ENCODE measurements around the gene TMEM108. TPM values are rescaled to one million over a fixed set of nuclear protein-coding genes. Genes with fewer than 3 reads are reported as not detected.

The TMEM108 gene
- total and polyA plus RNA-seq, 11 donors, result 0.14 to 2.8 (median 0.57) TPM

DNA sequence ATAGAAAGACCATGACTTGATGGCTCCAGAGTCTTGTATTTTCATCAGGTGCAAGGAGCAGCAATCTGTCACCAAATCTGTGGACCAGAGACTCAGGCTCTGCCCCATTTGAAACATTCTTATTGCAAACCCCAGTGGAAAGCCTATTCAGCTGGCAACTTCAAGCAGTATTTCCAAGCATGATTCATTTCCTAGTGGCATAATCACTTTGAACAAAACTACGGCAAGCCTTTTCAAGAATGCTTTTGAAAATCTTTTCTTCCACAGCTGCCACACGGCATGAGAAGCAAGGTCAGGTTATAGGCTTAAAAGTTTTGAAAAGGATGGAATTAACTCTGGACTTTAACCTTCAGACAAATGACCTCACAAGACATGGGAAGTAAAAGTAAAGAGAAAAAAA lies 239.6 kb downstream of the TMEM108 start:
- no peaks in the 10 kb centered on the region for H3K27me3 ChIP-seq

DNA sequence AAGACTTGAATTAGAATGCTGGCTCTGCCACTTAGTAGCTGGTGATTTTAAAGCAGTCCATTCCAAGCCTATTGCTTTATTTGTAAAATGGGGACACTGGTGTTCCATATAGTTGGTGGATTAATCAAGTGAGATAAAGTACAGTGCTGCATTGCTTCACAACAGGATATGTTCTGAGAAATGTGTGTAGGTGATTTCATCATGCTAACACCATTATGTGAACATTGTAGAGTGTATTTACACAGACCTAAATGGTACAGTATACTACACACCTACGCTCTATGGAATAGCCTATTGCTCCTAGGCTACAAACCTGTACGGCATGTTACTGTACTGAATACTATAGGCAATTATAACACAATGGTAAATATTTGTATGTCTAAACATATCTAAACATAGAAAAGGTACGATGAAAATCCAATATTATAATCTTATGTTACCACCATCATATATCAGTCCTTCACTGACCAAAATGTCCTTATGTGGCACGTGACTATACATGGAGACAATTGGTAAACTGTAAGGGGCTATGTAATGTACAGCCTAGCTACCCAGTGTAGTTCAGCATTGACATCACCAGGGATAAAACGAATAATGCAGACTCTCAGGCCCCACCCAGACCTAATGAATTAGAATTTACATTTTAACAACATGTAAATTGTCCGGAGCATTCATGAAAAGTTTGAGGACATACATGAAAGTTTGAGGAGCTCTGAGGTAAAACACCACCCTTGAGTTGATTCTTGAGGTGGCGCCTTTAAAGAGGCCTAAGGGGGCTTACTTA lies 240.3 kb downstream of the TMEM108 start:
- no peak overlapping the region for H3K27ac ChIP-seq
- no peak for TF ChIP-seq POLR2A (IDR thresholded peaks at IDR 0.05)
- TF ChIP-seq, protein P1, sequence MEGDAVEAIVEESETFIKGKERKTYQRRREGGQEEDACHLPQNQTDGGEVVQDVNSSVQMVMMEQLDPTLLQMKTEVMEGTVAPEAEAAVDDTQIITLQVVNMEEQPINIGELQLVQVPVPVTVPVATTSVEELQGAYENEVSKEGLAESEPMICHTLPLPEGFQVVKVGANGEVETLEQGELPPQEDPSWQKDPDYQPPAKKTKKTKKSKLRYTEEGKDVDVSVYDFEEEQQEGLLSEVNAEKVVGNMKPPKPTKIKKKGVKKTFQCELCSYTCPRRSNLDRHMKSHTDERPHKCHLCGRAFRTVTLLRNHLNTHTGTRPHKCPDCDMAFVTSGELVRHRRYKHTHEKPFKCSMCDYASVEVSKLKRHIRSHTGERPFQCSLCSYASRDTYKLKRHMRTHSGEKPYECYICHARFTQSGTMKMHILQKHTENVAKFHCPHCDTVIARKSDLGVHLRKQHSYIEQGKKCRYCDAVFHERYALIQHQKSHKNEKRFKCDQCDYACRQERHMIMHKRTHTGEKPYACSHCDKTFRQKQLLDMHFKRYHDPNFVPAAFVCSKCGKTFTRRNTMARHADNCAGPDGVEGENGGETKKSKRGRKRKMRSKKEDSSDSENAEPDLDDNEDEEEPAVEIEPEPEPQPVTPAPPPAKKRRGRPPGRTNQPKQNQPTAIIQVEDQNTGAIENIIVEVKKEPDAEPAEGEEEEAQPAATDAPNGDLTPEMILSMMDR (IDR thresholded peaks at IDR 0.05), result no peak
- 89 to 95% (median 93%) methylated on average over 7 of the region's 7 CpGs for WGBS, 4 donors
- ATAC-seq (no peak), DNase-seq (no peak)
- intact Hi-C loops (cut with DNase I), result no loop called here
- H3K27me3 ChIP-seq, result no peaks in the 10 kb centered on the region
- no peaks in the 10 kb centered on the region for H3K9me3 ChIP-seq
- no peak overlapping the region for H3K4me3 ChIP-seq
- H3K36me3 ChIP-seq, result no peaks in the 10 kb centered on the region
- no peaks in the 10 kb centered on the region for H3K4me1 ChIP-seq

More for the DNA sequence above, 239.6 kb downstream of the TMEM108 start:
- no peak for DNase-seq
- intact Hi-C loops (cut with DNase I), result no loop called here
- no peaks in the 10 kb centered on the region for H3K9me3 ChIP-seq
- TF ChIP-seq POLR2A (IDR thresholded peaks at IDR 0.05), result no peak
- 42 to 77% (median 70%) methylated on average over 2 of the region's 2 CpGs for WGBS, 4 donors
- no peak overlapping the region for H3K27ac ChIP-seq
- no peak for ATAC-seq
- no peaks in the 10 kb centered on the region for H3K36me3 ChIP-seq
- H3K4me3 ChIP-seq, result no peak overlapping the region
- H3K4me1 ChIP-seq, result no peaks in the 10 kb centered on the region

DNA sequence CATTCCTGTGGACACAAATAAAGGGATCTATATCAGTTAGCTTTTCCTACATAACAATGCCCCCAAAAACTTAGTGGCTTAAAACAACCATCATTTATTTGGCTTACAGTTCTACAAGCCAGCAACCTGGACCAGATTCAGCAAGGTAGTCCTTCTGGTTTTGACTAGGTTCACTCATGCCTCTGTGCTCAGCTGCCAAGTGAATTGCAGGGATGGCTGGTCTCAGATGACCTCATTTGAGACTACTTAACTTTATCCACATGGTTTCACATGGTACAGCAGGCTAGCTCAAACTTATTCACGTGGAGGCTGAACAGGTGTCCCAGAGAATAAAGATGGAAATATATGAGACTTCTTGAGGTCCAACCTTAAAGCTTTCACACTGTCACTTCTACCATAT lies 242.4 kb downstream of the TMEM108 start:
- Histone ChIP-seq H3K27me3 (no peaks in the 10 kb centered on the region), H3K4me1 (no peaks in the 10 kb centered on the region), H3K4me3 (no peak overlapping the region), H3K9me3 (no peaks in the 10 kb centered on the region), H3K36me3 (no peaks in the 10 kb centered on the region), H3K27ac (no peak overlapping the region)
- WGBS, 4 donors, result 47 to 64% (median 58%) methylated on average over 1 of the region's 1 CpG
- TF ChIP-seq, protein P1 (IDR thresholded peaks at IDR 0.05), result no peak
- no peak for TF ChIP-seq POLR2A (IDR thresholded peaks at IDR 0.05)
- intact Hi-C loops (cut with DNase I), result no loop called here
- DNase-seq (no peak), ATAC-seq (no peak)

DNA sequence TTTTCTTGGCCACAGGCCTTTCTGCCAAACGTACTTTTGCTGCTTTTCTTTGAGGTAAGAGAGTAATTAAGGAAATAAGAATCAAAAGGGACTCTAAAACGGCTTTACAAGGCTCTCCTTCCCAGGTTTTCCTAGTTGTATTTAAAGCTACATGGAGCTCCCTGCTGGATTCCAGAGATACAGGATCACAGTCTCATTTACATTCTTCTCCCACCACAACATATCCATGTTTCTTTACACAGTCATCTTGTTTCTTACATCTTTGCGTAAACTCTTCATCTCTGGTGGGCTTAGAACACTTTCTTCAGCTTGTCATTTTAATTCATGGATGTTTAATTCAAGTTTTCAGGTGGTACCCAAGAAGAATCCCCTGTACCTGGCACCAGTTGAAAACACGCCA lies 244.0 kb downstream of the TMEM108 start:
- ATAC-seq, result no peak
- no peak for DNase-seq
- Histone ChIP-seq H3K27ac (no peak overlapping the region), H3K36me3 (no peaks in the 10 kb centered on the region), H3K27me3 (no peaks in the 10 kb centered on the region), H3K4me3 (no peak overlapping the region), H3K9me3 (no peaks in the 10 kb centered on the region), H3K4me1 (no peaks in the 10 kb centered on the region)
- TF ChIP-seq, protein P1 (IDR thresholded peaks at IDR 0.05), result no peak
- TF ChIP-seq POLR2A (IDR thresholded peaks at IDR 0.05), result no peak
- WGBS, 4 donors, result 71 to 80% (median 74%) methylated on average over 4 of the region's 4 CpGs
- intact Hi-C loops (cut with DNase I), result no loop called here

Data from heart left ventricle (tissue), 16 donors.